Upper lobe of left lung (tissue), 4 donors: ENCODE data around the gene FN3K.

ENCODE experiments used
- CTCF ChIP-seq, 6 experiments: fragments of 450-650 bp in 4 of 6; fragments of 200-600 bp in 2 of 6; sonication (generic) in 2 of 6; IDR thresholded peaks; one replicate each; pipeline ENCODE4 v1.5.1; 2016 to 2019; ENCODE audit warnings: antibody characterized with exemption in 6 of 6
- EP300 ChIP-seq, 4 donors: sonication (generic); formaldehyde crosslinking; IDR thresholded peaks; one replicate each; pipeline ENCODE4 v1.5.1; 2017; ENCODE audit warnings: antibody characterized with exemption in 4 of 4, control low read depth in 2 of 4
- POLR2AphosphoS5 ChIP-seq, 2 donors: sonication (generic); formaldehyde crosslinking; IDR thresholded peaks; one replicate each; pipeline ENCODE4 v1.5.1; 2017; ENCODE audit warnings: antibody characterized with exemption in 2 of 2

GRCh38 chr17:82692268-82692667 is 43.1 kb upstream of the FN3K start:
- TF ChIP-seq CTCF (IDR thresholded peaks at IDR 0.05) = no peak
- no peak for TF ChIP-seq POLR2AphosphoS5 (IDR thresholded peaks at IDR 0.05)
- no peak for TF ChIP-seq EP300 (IDR thresholded peaks at IDR 0.05)
